Endothelial cell of umbilical vein (primary cell): Measurements from ENCODE around the gene TMEM205. TPM values are rescaled to one million over a fixed set of nuclear protein-coding genes. Genes with fewer than 3 reads are reported as not detected.

Experiments used
- BruUV-seq: library from RNA; stranded (reverse); fragments of 400-500 nt; replicated peaks from 2 replicates; lab custom pipeline; 2021; lab: Mats Ljungman, UMichigan
- CTCF ChIA-PET: fragments of 300-600, 350-600 bp; sonication (Branson Sonifier 250); formaldehyde crosslinking; loops from one replicate; lab custom pipeline; 2021; ENCODE audit warnings: antibody characterized with exemption, inconsistent platforms; lab: Charles Lee
- POLR2A ChIA-PET: fragments of 300-600, 350-600 bp; sonication (Branson Sonifier 250); formaldehyde crosslinking; loops from one replicate; lab custom pipeline; 2021; ENCODE audit warnings: antibody characterized with exemption, inconsistent platforms; lab: Charles Lee
- DNase-seq: peaks from one replicate; pipeline ENCODE4 v3.0.0-alpha.2; 2011; ENCODE audit warnings: low read depth, low spot score
- FAIRE-seq: peaks from 2 replicates; lab custom pipeline; 2011; peaks lifted over from hg19 to GRCh38; lab: Jason Lieb, UNC
- H2AFZ ChIP-seq: 2 replicates; pipeline ENCODE4 v1.6.0; 2012; ENCODE audit warnings: low read depth, low read length, control low read depth, inconsistent platforms
- H3K27ac ChIP-seq: 2 replicates; pipeline ENCODE4 v1.5.1; 2011; ENCODE audit warnings: low read depth, mild to moderate bottlenecking, control low read depth, low read length, moderate library complexity; ENCODE audit not compliant: insufficient read depth
- H3K27me3 ChIP-seq, 2 experiments: 2 replicates each; pipeline versions ENCODE4 v1.6.0 to v1.6.1; 2011; ENCODE audit warnings: low read length in 2 of 2, mixed read lengths in 1 of 2; ENCODE audit not compliant: control insufficient read depth in 2 of 2, insufficient read depth in 2 of 2
- H3K36me3 ChIP-seq, 2 experiments: 2 replicates in 1 of 2; 3 replicates in 1 of 2; pipeline ENCODE4 v1.5.1; 2011; ENCODE audit warnings: low read length in 2 of 2, mild to moderate bottlenecking in 1 of 2, moderate library complexity in 1 of 2; ENCODE audit not compliant: control insufficient read depth in 2 of 2, insufficient read depth in 2 of 2; ENCODE audit errors: extremely low read depth in 1 of 2
- H3K4me1 ChIP-seq: 3 replicates; pipeline ENCODE4 v1.5.1; 2011; ENCODE audit warnings: mild to moderate bottlenecking, low read length; ENCODE audit not compliant: control insufficient read depth, insufficient read depth; ENCODE audit errors: extremely low read depth
- H3K4me2 ChIP-seq: 2 replicates; pipeline ENCODE4 v1.6.1; 2011; ENCODE audit warnings: low read length, control low read depth, mixed read lengths; ENCODE audit not compliant: insufficient read depth
- H3K4me3 ChIP-seq, 3 experiments: fragments of 200-600 bp in 1 of 3; sonication (generic), shearing (Covaris generic) in 1 of 3; replicated peaks in 1 of 3; 2 replicates each; pipeline ENCODE4 v1.5.1; 2011 to 2016; ENCODE audit warnings: control low read depth in 3 of 3, low read length in 3 of 3, mild to moderate bottlenecking in 2 of 3, inconsistent platforms in 1 of 3, low read depth in 1 of 3, moderate library complexity in 1 of 3; ENCODE audit not compliant: insufficient read depth in 1 of 3
- H3K79me2 ChIP-seq: 2 replicates; pipeline ENCODE4 v1.6.0; 2012; ENCODE audit warnings: low read length, inconsistent platforms; ENCODE audit not compliant: control insufficient read depth, insufficient read depth
- H3K9ac ChIP-seq: replicated peaks from 2 replicates; pipeline ENCODE3; 2011; ENCODE audit warnings: low read length, control low read depth; ENCODE audit not compliant: insufficient read depth; ENCODE audit errors: extremely low read depth
- H3K9me1 ChIP-seq: replicated peaks from 3 replicates; pipeline ENCODE4 v1.6.0; 2011; ENCODE audit warnings: mild to moderate bottlenecking, low read length; ENCODE audit not compliant: control insufficient read depth, insufficient read depth; ENCODE audit errors: extremely low read depth
- H3K9me3 ChIP-seq: replicated peaks from 2 replicates; pipeline ENCODE4 v1.5.1; 2012; ENCODE audit warnings: low read length, inconsistent platforms; ENCODE audit not compliant: control insufficient read depth, insufficient read depth
- H4K20me1 ChIP-seq: replicated peaks from 2 replicates; pipeline ENCODE3; 2011; ENCODE audit warnings: mild to moderate bottlenecking, low read length; ENCODE audit not compliant: control insufficient read depth, insufficient read depth; ENCODE audit errors: extremely low read depth
- EZH2 ChIP-seq: IDR thresholded peaks from 2 replicates; pipeline ENCODE4 v1.6.1; 2012; ENCODE audit warnings: borderline replicate concordance, low read depth, mild to moderate bottlenecking, moderate library complexity, low read length, inconsistent platforms; ENCODE audit not compliant: severe bottlenecking
- FOS ChIP-seq: IDR thresholded peaks from 2 replicates; pipeline ENCODE4 v1.6.1; 2011; ENCODE audit warnings: mild to moderate bottlenecking, low read length, moderate library complexity, borderline replicate concordance; ENCODE audit not compliant: insufficient read depth
- JUN ChIP-seq: IDR thresholded peaks from 2 replicates; pipeline ENCODE4 v1.6.1; 2011; ENCODE audit warnings: borderline replicate concordance, low read depth; ENCODE audit not compliant: insufficient read length, insufficient read depth
- MYC ChIP-seq: IDR thresholded peaks from one replicate; pipeline ENCODE4 v1.6.1; 2011; ENCODE audit warnings: mild to moderate bottlenecking, low read depth, low read length
- POLR2A ChIP-seq: IDR thresholded peaks from 2 replicates; pipeline ENCODE4 v1.6.1; 2012; ENCODE audit warnings: low read depth, mild to moderate bottlenecking, control low read depth, low read length
- POLR2AphosphoS5 ChIP-seq: IDR thresholded peaks from 2 replicates; pipeline ENCODE4 v1.6.1; 2012; ENCODE audit warnings: low read depth, mild to moderate bottlenecking, control low read depth, low read length, moderate library complexity; ENCODE audit not compliant: insufficient read depth
- dilution Hi-C: fragments of 300-500 bp; cut with MboI; formaldehyde crosslinking; loops from one replicate; pipeline ENCODE4 v1.15.0; 2019; ENCODE audit warnings: low sequenced_read_pairs; ENCODE audit not compliant: extremely low pct_ligation_motif_present
- intact Hi-C: fragments of 100-400 bp; cut with micrococcal nuclease; formaldehyde crosslinking; loops from one replicate; pipeline ENCODE4 v1.10.0; 2022
- polyA plus RNA-seq, 4 experiments: library from polyadenylated mRNA; depleted of rRNA in 3 of 4; stranded (reverse) in 3 of 4; unstranded in 1 of 4; fragments of >200 nt; gene quantifications; 2 replicates each; pipeline versions ENCODE4 v1.2.1 to v1.2.3, GENCODE V29; 2011 to 2012; ENCODE audit warnings: missing spikeins in 1 of 4
- total RNA-seq: library from RNA; stranded (reverse); gene quantifications from 2 replicates; pipeline ENCODE4 v1.2.3, GENCODE V29; 2021
- TF ChIP-seq, protein P1 (sequence below), 2 donors: IDR thresholded peaks; 1 replicate in 1 of 2; 2 replicates in 1 of 2; pipeline ENCODE4 v1.5.1; 2011; ENCODE audit warnings: low read length in 2 of 2, mild to moderate bottlenecking in 2 of 2, moderate library complexity in 2 of 2, control low read depth in 1 of 2, inconsistent platforms in 1 of 2, low read depth in 1 of 2; ENCODE audit not compliant: insufficient read depth in 1 of 2; ENCODE audit errors: extremely low read depth in 1 of 2
- TF ChIP-seq, protein P2 (sequence below): IDR thresholded peaks from 2 replicates; pipeline ENCODE4 v1.6.1; 2011; ENCODE audit not compliant: insufficient read depth, insufficient read length

TMEM205 gene
- total and polyA plus RNA-seq, 2 donors (not counting 3 experiments of a cell fraction or from before 2014, with no cell fraction given), result 57.3 to 345 TPM

DNA sequence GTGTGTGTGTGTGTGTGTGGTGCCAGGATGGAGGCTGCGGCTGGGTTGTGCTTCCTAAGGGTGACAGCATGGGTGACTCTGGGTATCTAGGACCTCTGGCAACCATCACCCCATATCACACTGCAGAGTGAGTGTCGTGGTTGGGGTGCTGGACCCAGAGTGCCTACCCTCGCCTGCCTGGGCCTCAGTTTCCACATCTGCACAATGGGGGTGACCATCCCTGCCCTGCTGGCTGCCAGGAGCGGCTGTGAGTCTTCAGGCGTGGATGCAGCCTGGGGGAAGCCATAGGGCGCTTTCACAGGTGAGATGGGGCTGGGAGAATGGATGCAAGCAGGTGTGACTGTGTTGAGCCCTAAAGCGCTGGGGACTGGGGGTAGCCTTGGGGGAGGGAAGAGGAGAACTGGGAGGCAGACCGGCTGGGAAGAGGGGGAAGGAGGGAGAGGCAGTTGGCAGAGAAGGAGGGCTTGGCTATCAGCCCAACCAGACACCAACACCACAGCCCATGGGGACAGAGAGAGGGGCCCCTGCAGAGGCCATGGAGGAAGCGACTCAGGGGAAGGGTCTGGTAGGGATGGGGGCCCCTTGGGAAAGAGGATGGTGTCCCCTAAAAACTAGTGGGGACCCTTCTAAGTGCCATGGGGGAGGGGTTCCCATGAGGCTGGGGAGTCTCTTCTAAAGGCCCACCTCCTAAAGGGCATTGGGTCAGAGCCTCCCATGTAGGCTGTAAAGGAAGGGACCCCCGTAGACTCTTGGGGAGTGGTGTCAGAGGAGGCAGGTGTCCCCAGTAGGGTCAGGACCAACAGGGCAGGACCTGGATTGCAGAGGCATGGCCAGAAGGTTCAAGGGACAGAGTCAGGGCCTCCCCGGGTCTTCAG lies 10.8 kb upstream of the TMEM205 start:
- ChIA-PET POLR2A (no interaction called here), CTCF (no interaction called here)
- H3K27me3 ChIP-seq, result no peaks in the 10 kb centered on the region
- FAIRE-seq, result no peak
- no peaks in the 10 kb centered on the region for H4K20me1 ChIP-seq
- no peak for DNase-seq
- intact Hi-C loops (no loop called here), dilution Hi-C loops (no loop called here)
- no peaks in the 10 kb centered on the region for H3K9me1 ChIP-seq
- no peak overlapping the region for H3K4me3 ChIP-seq
- no peak overlapping the region for H3K9ac ChIP-seq
- H3K4me2 ChIP-seq, result no peak overlapping the region
- no peaks in the 10 kb centered on the region for H3K79me2 ChIP-seq
- no peak overlapping the region for H3K27ac ChIP-seq
- no peaks in the 10 kb centered on the region for H3K4me1 ChIP-seq
- BruUV-seq, result no TSS peak
- TF ChIP-seq POLR2AphosphoS5 (no peak), EZH2 (no peak), JUN (no peak)
- no peak overlapping the region for H2AFZ ChIP-seq
- H3K36me3 ChIP-seq, result peaks cover 0 to 2% of the 10 kb centered on the region in 2 experiments
- no peaks in the 10 kb centered on the region for H3K9me3 ChIP-seq

DNA sequence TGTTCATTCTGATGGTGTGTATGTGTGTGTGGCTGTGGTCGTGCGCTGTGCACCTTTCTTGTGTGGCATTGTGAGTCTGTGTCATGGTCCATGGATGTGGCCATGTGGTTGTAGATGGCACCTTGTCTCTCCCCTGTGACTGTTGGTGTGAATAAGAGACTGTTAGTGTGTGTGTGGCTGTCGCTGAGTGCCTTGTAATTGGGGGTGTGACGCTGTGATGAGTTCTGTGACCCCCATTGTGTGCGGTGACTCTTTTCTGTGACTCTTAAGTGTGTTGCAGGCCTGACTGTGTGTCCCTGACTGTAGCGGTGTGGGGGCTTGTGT lies 10.0 kb upstream of the TMEM205 start:
- no peak for FAIRE-seq

More for the DNA sequence above, 10.0 kb upstream of the TMEM205 start:
- dilution Hi-C loops, result no loop called here
- Histone ChIP-seq H3K27ac (no peak overlapping the region), H3K4me1 (no peaks in the 10 kb centered on the region), H3K4me2 (peak overlapping the region; percentile 0), H3K36me3 (peaks cover 0 to 2% of the 10 kb centered on the region in 2 experiments), H2AFZ (no peak overlapping the region), H3K4me3 (peak overlapping the region in 2 of 3 experiments; percentile 1 to 74), H4K20me1 (no peaks in the 10 kb centered on the region), H3K9me3 (no peaks in the 10 kb centered on the region), H3K79me2 (no peaks in the 10 kb centered on the region), H3K27me3 (no peaks in the 10 kb centered on the region), H3K9me1 (no peaks in the 10 kb centered on the region), H3K9ac (no peak overlapping the region)
- intact Hi-C loops, result no loop called here
- TF ChIP-seq, protein P1, sequence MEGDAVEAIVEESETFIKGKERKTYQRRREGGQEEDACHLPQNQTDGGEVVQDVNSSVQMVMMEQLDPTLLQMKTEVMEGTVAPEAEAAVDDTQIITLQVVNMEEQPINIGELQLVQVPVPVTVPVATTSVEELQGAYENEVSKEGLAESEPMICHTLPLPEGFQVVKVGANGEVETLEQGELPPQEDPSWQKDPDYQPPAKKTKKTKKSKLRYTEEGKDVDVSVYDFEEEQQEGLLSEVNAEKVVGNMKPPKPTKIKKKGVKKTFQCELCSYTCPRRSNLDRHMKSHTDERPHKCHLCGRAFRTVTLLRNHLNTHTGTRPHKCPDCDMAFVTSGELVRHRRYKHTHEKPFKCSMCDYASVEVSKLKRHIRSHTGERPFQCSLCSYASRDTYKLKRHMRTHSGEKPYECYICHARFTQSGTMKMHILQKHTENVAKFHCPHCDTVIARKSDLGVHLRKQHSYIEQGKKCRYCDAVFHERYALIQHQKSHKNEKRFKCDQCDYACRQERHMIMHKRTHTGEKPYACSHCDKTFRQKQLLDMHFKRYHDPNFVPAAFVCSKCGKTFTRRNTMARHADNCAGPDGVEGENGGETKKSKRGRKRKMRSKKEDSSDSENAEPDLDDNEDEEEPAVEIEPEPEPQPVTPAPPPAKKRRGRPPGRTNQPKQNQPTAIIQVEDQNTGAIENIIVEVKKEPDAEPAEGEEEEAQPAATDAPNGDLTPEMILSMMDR (IDR thresholded peaks at IDR 0.05; ENCODE audit: extremely low read depth in 1 of 2, insufficient read depth in 1 of 2, low read depth in 1 of 2, low read length in 2 of 2), result no peak
- TF ChIP-seq FOS, result no peak
- no peak for TF ChIP-seq EZH2
- no peak for TF ChIP-seq POLR2AphosphoS5
- TF ChIP-seq MYC, result no peak
- TF ChIP-seq, protein P2, sequence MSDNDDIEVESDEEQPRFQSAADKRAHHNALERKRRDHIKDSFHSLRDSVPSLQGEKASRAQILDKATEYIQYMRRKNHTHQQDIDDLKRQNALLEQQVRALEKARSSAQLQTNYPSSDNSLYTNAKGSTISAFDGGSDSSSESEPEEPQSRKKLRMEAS, result no peak
- no peak for TF ChIP-seq JUN
- no peak for TF ChIP-seq POLR2A
- BruUV-seq, result TSS peak; percentile 18
- CTCF ChIA-PET, result interaction anchor here (1.0 kb wide), 1 partner anchor 25 kb away, joined by 3 read pairs; no protein-coding TSS in a partner anchor
- DNase-seq, result no peak
- POLR2A ChIA-PET, result no interaction called here
